Gastroesophageal sphincter (tissue), 4 donors: ENCODE data around the gene MBOAT2. TPM values are rescaled to one million over a fixed set of nuclear protein-coding genes. Genes with fewer than 3 reads are reported as not detected.

Source experiments
- ATAC-seq: fragments of 150-250 bp; one replicate; pipeline ENCODE4 v1.9.1; 2016; ENCODE audit warnings: mild to moderate bottlenecking, moderate library complexity
- H3K27ac ChIP-seq, 4 donors: fragments of 200-600 bp; sonication (generic) in 3 of 4; 1 replicate in 3 of 4; 2 replicates in 1 of 4; pipeline ENCODE4 v1.5.1; 2016 to 2019
- H3K27me3 ChIP-seq: fragments of 200-600 bp; sonication (generic); one replicate; pipeline ENCODE4 v1.5.1; 2019
- H3K36me3 ChIP-seq, 2 donors: fragments of 200-600 bp; sonication (generic); one replicate each; pipeline ENCODE4 v1.5.1; 2019; ENCODE audit warnings: control low read depth in 1 of 2
- H3K4me1 ChIP-seq, 3 donors: fragments of 200-600 bp; sonication (generic); 1 replicate in 2 of 3; 2 replicates in 1 of 3; pipeline ENCODE4 v1.5.1; 2016 to 2019; ENCODE audit warnings: control low read depth in 2 of 3
- H3K4me3 ChIP-seq, 2 donors: fragments of 200-600 bp; sonication (generic); one replicate each; pipeline ENCODE4 v1.5.1; 2019; ENCODE audit warnings: mild to moderate bottlenecking in 1 of 2, moderate library complexity in 1 of 2
- H3K9me3 ChIP-seq, 3 donors: fragments of 200-600 bp; sonication (generic); one replicate each; pipeline ENCODE4 v1.5.1; 2017 to 2019; ENCODE audit warnings: control low read depth in 2 of 3
- CTCF ChIP-seq, 4 experiments: fragments of 200-600 bp in 2 of 4; fragments of 450-650 bp in 2 of 4; sonication (generic) in 1 of 4; IDR thresholded peaks; one replicate each; pipeline ENCODE4 v1.5.1; 2017 to 2019; ENCODE audit warnings: antibody characterized with exemption in 4 of 4, mild to moderate bottlenecking in 2 of 4, moderate library complexity in 2 of 4
- EP300 ChIP-seq: sonication (generic); formaldehyde crosslinking; IDR thresholded peaks from one replicate; pipeline ENCODE4 v1.6.1; 2017; ENCODE audit warnings: antibody characterized with exemption, mild to moderate bottlenecking
- POLR2A ChIP-seq, 2 donors: fragments of 450-650 bp; IDR thresholded peaks; one replicate each; pipeline ENCODE4 v1.6.1; 2017; ENCODE audit warnings: antibody characterized with exemption in 2 of 2, mild to moderate bottlenecking in 2 of 2, moderate library complexity in 1 of 2
- POLR2AphosphoS5 ChIP-seq: sonication (generic); formaldehyde crosslinking; IDR thresholded peaks from one replicate; pipeline ENCODE4 v1.6.1; 2017; ENCODE audit warnings: antibody characterized with exemption
- WGBS, 2 donors: methylation state at CpG; one replicate each; pipeline ENCODE4 v1.1.5; 2018; ENCODE audit warnings: low coverage in 1 of 2; 5-methylcytosine and 5-hydroxymethylcytosine counted together
- total RNA-seq, 4 donors: library from RNA; depleted of rRNA; stranded (reverse); fragments of >200 nt; gene quantifications; one replicate each; pipeline ENCODE4 v1.1.0, GENCODE V29; 2016

Gene MBOAT2
- total RNA-seq, 4 donors from 2014 or later = 21.0 to 27.0 (median 23.5) TPM

- Histone ChIP-seq H3K36me3 (no peaks in the 10 kb centered on the region), H3K27me3 (no peaks in the 10 kb centered on the region), H3K27ac (no peak overlapping the region), H3K9me3 (no peaks in the 10 kb centered on the region), H3K4me3 (no peak overlapping the region), H3K4me1 (peaks cover 0 to 15% (median 0%) of the 10 kb centered on the region in 3 donors)
- TF ChIP-seq EP300 = no peak
- TF ChIP-seq POLR2AphosphoS5 = no peak
- no peak for TF ChIP-seq POLR2A (IDR thresholded peaks at IDR 0.05)
- no peak for TF ChIP-seq CTCF (IDR thresholded peaks at IDR 0.05)
- WGBS, 2 donors = 31% methylated on average over 1 of the region's 1 CpG; no CpG with 5 or more reads in 1 of the 2 donors
- no peak for ATAC-seq
Observed at GRCh38 chr2:9010866-9011265, 7.4 kb upstream of the MBOAT2 start.

GRCh38 chr2:9008951-9009664 is 5.6 kb upstream of the MBOAT2 start:
- Histone ChIP-seq H3K4me3 (no peak overlapping the region), H3K4me1 (peaks cover 0 to 23% (median 0%) of the 10 kb centered on the region in 3 donors), H3K36me3 (no peaks in the 10 kb centered on the region), H3K27me3 (no peaks in the 10 kb centered on the region), H3K9me3 (no peaks in the 10 kb centered on the region), H3K27ac (peak overlapping the region in 1 of 4 donors; percentile 9)
- ATAC-seq = no peak
- WGBS, 2 donors = 64 to 80% methylated on average over 1 of the region's 1 CpG
- TF ChIP-seq POLR2AphosphoS5 (no peak), CTCF (IDR thresholded peaks at IDR 0.05) (no peak), EP300 (no peak), POLR2A (IDR thresholded peaks at IDR 0.05) (no peak)

GRCh38 chr2:9006368-9006767 is 2.9 kb upstream of the MBOAT2 start:
- H3K9me3 ChIP-seq = no peaks in the 10 kb centered on the region
- H3K27ac ChIP-seq = no peak overlapping the region
- H3K4me1 ChIP-seq = peaks cover 0 to 41% (median 4%) of the 10 kb centered on the region in 3 donors
- H3K27me3 ChIP-seq = no peaks in the 10 kb centered on the region
- TF ChIP-seq POLR2A (IDR thresholded peaks at IDR 0.05) (no peak), EP300 (no peak), CTCF (IDR thresholded peaks at IDR 0.05) (no peak)
- WGBS, 2 donors = 89 to 100% methylated on average over 1 to 3 of the region's 3 CpGs
- no peak for ATAC-seq
- no peak overlapping the region for H3K4me3 ChIP-seq
- H3K36me3 ChIP-seq = no peaks in the 10 kb centered on the region

- 9 to 37% methylated on average over 11 to 16 of the region's 25 CpGs for WGBS, 2 donors
- Histone ChIP-seq H3K27ac (peak overlapping the region; percentile 59 to 88 (median 88)), H3K9me3 (no peaks in the 10 kb centered on the region), H3K36me3 (no peaks in the 10 kb centered on the region), H3K27me3 (no peaks in the 10 kb centered on the region), H3K4me1 (peaks cover 0 to 33% (median 4%) of the 10 kb centered on the region in 3 donors), H3K4me3 (peak overlapping the region; percentile 55 to 91)
- TF ChIP-seq EP300 (no peak), POLR2AphosphoS5 (no peak), POLR2A (IDR thresholded peaks at IDR 0.05) (no peak), CTCF (IDR thresholded peaks at IDR 0.05) (no peak)
- no peak for ATAC-seq
Observed at GRCh38 chr2:9004338-9005204, 1.1 kb upstream of the MBOAT2 start.
